Ramos (cell line): ENCODE results near the gene ZW10.
"Not testable (repeated sequence)": the region's sequence is repeated elsewhere in the genome, so short reads cannot be mapped to it uniquely, and the experiment has no call there.

ENCODE experiments used
- in situ Hi-C: fragments of 300-500 bp; cut with MboI; formaldehyde crosslinking; loops from one replicate; pipeline ENCODE4 v1.14.3; 2022; ENCODE audit warnings: low sequenced_read_pairs; ENCODE audit not compliant: unreplicated experiment

The ZW10 gene, protein sequence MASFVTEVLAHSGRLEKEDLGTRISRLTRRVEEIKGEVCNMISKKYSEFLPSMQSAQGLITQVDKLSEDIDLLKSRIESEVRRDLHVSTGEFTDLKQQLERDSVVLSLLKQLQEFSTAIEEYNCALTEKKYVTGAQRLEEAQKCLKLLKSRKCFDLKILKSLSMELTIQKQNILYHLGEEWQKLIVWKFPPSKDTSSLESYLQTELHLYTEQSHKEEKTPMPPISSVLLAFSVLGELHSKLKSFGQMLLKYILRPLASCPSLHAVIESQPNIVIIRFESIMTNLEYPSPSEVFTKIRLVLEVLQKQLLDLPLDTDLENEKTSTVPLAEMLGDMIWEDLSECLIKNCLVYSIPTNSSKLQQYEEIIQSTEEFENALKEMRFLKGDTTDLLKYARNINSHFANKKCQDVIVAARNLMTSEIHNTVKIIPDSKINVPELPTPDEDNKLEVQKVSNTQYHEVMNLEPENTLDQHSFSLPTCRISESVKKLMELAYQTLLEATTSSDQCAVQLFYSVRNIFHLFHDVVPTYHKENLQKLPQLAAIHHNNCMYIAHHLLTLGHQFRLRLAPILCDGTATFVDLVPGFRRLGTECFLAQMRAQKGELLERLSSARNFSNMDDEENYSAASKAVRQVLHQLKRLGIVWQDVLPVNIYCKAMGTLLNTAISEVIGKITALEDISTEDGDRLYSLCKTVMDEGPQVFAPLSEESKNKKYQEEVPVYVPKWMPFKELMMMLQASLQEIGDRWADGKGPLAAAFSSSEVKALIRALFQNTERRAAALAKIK

GRCh38 chr11:113773416-113774173 lies at the start of gene ZW10:
Gene ZW10, minus strand, starts transcription at chr11:113773692. Its CDS starts 26 bp downstream, at chr11:113773666.
- in situ Hi-C loops: no loop called here

GRCh38 chr11:113818426-113818825 lies 44.9 kb upstream of the ZW10 start:
- in situ Hi-C loops: no loop called here

GRCh38 chr11:113817626-113818025 lies 44.1 kb upstream of the ZW10 start:
- in situ Hi-C loops: no loop called here

DNA sequence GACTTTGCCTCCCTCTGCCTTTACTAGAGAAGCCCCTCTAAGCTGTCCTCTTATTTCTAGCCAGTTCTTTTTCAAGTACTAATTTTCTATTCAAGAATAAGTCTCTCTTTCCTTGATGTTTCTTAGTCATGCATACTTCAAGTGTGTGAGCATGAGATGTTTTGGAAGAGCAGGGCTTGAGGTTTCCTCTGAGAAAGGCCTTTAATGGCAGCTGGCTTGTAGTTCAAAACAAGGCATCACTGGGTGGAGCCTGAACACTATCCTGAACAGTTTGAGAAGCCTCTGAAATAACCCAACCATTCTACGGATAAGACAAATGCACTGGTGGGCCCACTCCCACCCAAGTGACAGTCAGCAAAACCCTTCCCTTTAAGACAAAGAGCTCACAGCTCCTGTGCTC lies 43.7 kb upstream of the ZW10 start:
- in situ Hi-C loops: no loop called here

- in situ Hi-C loops: no loop called here
These were observed 40.7 kb upstream of the ZW10 start for GRCh38 chr11:113814181-113814580.

DNA sequence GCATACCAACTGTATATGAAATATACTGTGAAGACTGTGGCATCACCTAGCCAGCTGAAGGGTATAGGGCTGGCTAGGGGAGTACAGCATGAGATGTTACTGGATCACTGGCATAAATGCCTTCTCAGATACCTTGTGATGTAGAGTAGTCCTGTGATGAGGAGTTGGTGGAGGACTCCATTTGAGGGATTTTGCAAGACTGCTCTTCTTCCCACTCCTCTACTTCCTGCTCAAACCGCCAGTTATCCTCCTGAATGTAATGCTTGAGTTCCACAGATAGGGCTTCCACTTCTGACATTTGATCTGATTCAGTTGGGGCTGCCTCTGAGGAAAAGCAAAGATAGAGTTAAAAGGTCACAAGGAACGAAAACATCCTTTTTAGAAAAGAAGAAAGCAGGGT lies 35.4 kb upstream of the ZW10 start:
- in situ Hi-C loops: no loop called here

GRCh38 chr11:113806406-113806805 lies 32.9 kb upstream of the ZW10 start:
- in situ Hi-C loops: no loop called here

GRCh38 chr11:113805640-113806039 lies 32.1 kb upstream of the ZW10 start:
- in situ Hi-C loops: no loop called here

DNA sequence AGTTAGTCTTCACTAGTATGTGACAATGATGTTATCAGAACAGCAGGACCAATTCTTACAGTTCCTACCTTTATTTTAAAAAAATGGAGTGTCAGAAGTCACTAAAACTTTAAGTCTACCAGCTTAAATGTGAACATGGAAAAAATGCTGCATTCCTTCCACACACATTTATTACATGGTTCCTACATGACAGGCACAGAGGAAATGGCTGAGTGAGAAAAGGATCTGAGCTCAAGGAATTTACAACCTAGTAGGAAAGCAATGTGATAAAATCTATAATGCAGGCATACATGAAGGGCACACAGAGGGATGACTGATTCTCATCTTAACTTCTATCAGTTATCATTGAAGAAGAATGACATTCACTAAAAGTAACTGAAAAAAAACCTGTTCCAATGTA lies 29.1 kb upstream of the ZW10 start:
- in situ Hi-C loops: no loop called here

GRCh38 chr11:113796663-113797259 lies 23.3 kb upstream of the ZW10 start:
- in situ Hi-C loops: no loop called here

- in situ Hi-C loops: no loop called here
These were observed 16.3 kb upstream of the ZW10 start for GRCh38 chr11:113789675-113790320.

- in situ Hi-C loops: not testable (repeated sequence)
These were observed 15.5 kb upstream of the ZW10 start for GRCh38 chr11:113789016-113789415.

DNA sequence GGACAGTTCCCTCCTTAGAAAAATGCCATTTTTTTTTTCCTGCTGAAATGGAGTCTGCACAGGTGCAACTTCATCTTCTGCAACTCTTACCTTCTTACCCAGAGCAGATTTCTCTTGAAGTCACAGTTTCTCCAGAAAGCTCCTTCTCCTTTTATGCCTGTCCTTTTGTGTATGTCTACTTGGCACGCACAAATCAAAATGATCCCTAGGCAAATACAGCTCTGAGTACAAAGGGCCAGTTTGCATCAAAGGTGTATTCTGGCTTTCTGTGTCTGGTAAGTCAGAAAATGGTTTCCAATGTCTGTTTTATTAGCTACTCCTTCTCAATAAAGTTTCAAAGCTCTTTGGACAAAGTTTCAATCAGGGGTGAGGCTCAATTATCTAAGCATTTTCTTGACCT lies 8.6 kb upstream of the ZW10 start:
- in situ Hi-C loops: no loop called here

GRCh38 chr11:113781682-113782081 lies 8.2 kb upstream of the ZW10 start:
- in situ Hi-C loops: no loop called here

GRCh38 chr11:113779496-113779895 lies 6.0 kb upstream of the ZW10 start, which contains the start of gene CLDN25:
Gene CLDN25, plus strand, starts transcription at chr11:113779796. Its CDS starts 0 bp downstream, at chr11:113779796.
- in situ Hi-C loops: no loop called here

DNA sequence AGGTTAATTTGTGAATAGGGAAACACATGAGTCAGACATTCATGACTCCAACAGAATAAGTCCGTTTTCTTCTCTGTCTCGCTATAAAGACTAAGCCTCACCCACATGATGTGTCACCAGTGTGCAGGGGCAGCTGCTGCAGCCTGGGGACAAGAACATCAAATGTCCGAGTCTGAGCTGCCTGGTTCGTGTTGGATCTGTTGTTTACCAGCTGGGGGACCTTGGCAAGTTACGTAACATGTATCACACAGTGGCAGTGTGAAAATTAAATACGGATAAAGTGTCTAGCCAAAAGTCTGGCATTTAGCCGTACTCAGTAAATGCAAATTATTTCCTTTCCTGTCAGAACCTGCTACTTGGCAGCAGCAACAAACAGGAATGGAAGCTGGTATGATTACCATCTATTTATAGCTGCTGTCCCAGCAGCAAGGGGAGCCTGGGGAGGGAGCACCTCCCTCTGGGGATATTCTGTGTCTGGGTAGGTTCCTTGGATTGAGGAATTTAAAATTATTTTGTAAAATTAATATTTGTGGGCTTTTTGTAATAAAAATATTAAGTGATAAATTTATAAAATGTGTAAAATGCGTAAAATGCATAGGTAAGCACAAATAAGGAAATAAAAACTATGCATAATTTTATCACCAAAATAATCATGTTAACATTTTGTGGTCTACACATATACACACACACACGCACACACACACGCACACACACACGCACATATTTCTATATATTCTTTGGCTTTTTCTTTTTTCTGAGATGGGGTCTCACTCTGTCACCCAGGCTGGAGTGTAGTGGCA lies 4.8 kb upstream of the ZW10 start:
- in situ Hi-C loops: no loop called here

GRCh38 chr11:113774174-113774503 lies 647 bp upstream of the ZW10 start:
- in situ Hi-C loops: no loop called here

DNA sequence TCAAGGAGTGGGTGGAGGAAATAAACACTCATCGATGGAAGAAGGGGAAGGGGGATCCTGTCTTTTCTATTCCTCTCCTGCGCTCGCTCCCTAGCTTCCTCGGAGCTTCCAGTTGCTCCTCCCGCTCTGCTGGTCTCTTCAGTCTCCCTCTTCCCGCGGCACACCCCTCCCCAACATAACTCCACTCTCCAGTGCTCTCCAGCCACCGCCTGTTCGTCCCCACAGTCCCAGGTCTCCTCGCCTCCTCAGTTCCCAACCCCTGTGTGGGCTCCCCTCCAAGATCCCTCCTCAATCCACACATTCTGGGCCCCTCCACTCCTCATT lies 438 bp downstream of the ZW10 start:
- in situ Hi-C loops: no loop called here

DNA sequence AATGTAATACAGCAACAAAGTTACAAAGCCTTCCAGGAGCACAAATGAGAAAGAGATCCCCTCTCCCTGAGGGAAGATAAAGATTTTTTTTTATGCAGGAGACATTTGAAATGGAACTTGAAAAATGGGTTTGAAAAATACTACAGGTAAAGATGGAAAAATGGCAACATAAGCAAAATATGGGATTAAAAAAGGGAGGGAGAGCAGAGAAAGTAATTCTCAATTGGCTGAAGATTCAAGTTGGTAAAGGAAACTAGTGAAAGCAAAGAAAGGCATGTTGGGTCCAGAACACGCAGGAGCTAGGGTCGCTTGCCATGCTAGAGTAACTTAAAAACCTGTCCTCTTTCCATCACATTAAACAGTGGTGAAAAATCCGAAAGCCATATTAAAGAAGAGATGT lies 1.5 kb downstream of the ZW10 start:
- in situ Hi-C loops: no loop called here
